Ovary (tissue), 9 donors: ENCODE measurements around the gene CTNNA3. TPM values are rescaled to one million over a fixed set of nuclear protein-coding genes. Genes with fewer than 3 reads are reported as not detected.

ENCODE experiments used
- DNase-seq, 5 donors: peaks; one replicate each; pipeline ENCODE4 v3.0.0-alpha.2; 2019 to 2020
- H3K27ac ChIP-seq, 2 donors: fragments of 200-600 bp; one replicate each; pipeline versions ENCODE4 v1.5.1 to v1.8.0; 2019 to 2022
- H3K27me3 ChIP-seq: fragments of 200-600 bp; one replicate; pipeline ENCODE4 v1.8.0; 2022
- H3K36me3 ChIP-seq: fragments of 200-600 bp; sonication (generic); one replicate; pipeline ENCODE4 v1.5.1; 2019
- H3K4me1 ChIP-seq: one replicate; pipeline ENCODE4 v1.8.1; 2013; ENCODE audit warnings: mild to moderate bottlenecking, moderate library complexity; ENCODE audit not compliant: insufficient read depth
- H3K4me3 ChIP-seq: fragments of 200-600 bp; sonication (generic); one replicate; pipeline ENCODE4 v1.5.1; 2017
- H3K9me3 ChIP-seq, 2 donors: fragments of 200-600 bp in 1 of 2; sonication (generic) in 1 of 2; one replicate each; pipeline versions ENCODE4 v1.5.1 to v1.8.1; 2013 to 2019; ENCODE audit warnings: mild to moderate bottlenecking in 1 of 2, moderate library complexity in 1 of 2
- CTCF ChIP-seq, 3 donors: fragments of 450-650 bp in 2 of 3; fragments of 200-600 bp in 1 of 3; IDR thresholded peaks; one replicate each; pipeline versions ENCODE4 v1.5.1 to v1.8.0; 2016 to 2022; ENCODE audit warnings: antibody characterized with exemption in 3 of 3, mild to moderate bottlenecking in 1 of 3
- EP300 ChIP-seq: sonication (generic); formaldehyde crosslinking; IDR thresholded peaks from one replicate; pipeline ENCODE4 v1.6.1; 2017; ENCODE audit warnings: antibody characterized with exemption
- POLR2A ChIP-seq: fragments of 450-650 bp; IDR thresholded peaks from one replicate; pipeline ENCODE4 v1.6.1; 2017; ENCODE audit warnings: antibody characterized with exemption, mild to moderate bottlenecking, moderate library complexity
- WGBS, 3 donors: extraction: QIAGEN DNeasy Blood & Tissue Kit in 1 of 3; methylation state at CpG; one replicate each; pipeline versions ENCODE4 v1.1.5 to v1.1.7; 2013 to 2017; 5-methylcytosine and 5-hydroxymethylcytosine counted together
- intact Hi-C, 4 donors: fragments of 100-400 bp; cut with DNase I; formaldehyde crosslinking; loops; one replicate each; pipeline versions ENCODE4 v1.11.0 to v1.15.1; 2022 to 2023
- polyA plus RNA-seq, 2 donors: library from polyadenylated mRNA; stranded (reverse); fragments of 200-250 nt in 1 of 2; fragments of 350-450 nt in 1 of 2; fragmentation: Illumina TruSeq in 1 of 2; extraction: RNeasy Lipid Tissue Mini Kit (QIAGEN cat#74804) in 1 of 2; gene quantifications; one replicate each; pipeline ENCODE4 v1.2.3, GENCODE V29; 2013 to 2014
- total RNA-seq, 7 donors: library from RNA; depleted of rRNA in 2 of 7; stranded (reverse); fragments of >200 nt in 2 of 7; fragmentation: NEBNext Ultra II Directional in 3 of 7; extraction: Animal tissue kit (Norgen Biotek cat#: 25700) in 3 of 7; gene quantifications; one replicate each; pipeline versions ENCODE4 v1.1.0 to v1.2.4, GENCODE V29; 2016 to 2023
- donor health status: DM: no; HTN: no; CAD: no; lungs with moderate emphysema.
- donor health status: DM: no; HTN: no; CAD: no.
- donor health status: Bipolar disorder and iron deficiency.
- donor health status: DM: yes; HTN: yes; CAD: no.
- donor health status: DM: no; HTN: no; CAD: no.
- donor health status: DM: yes; HTN: yes; CAD: no.

Gene CTNNA3
- total and polyA plus RNA-seq, 9 donors = 1.9 to 9.7 (median 4.0) TPM

GRCh38 chr10:66041771-66042170 is 1654.2 kb downstream of the CTNNA3 start:
- WGBS, 3 donors = 89 to 93% (median 93%) methylated on average over 3 of the region's 3 CpGs

GRCh38 chr10:66038623-66039022 is 1657.4 kb downstream of the CTNNA3 start:
- Histone ChIP-seq H3K36me3 (no peaks in the 10 kb centered on the region), H3K27ac (no peak overlapping the region), H3K9me3 (no peaks in the 10 kb centered on the region), H3K4me3 (no peak overlapping the region), H3K27me3 (no peaks in the 10 kb centered on the region), H3K4me1 (no peaks in the 10 kb centered on the region)
- WGBS, 3 donors = 76 to 90% (median 79%) methylated on average over 1 of the region's 1 CpG
- intact Hi-C loops = no loop called here
- TF ChIP-seq CTCF (IDR thresholded peaks at IDR 0.05) (no peak), POLR2A (no peak), EP300 (no peak)
- DNase-seq = no peak

More at GRCh38 chr10:66041771-66042170, 1654.2 kb downstream of the CTNNA3 start:
- H3K27ac ChIP-seq = no peak overlapping the region
- H3K9me3 ChIP-seq = no peaks in the 10 kb centered on the region
- H3K27me3 ChIP-seq = no peaks in the 10 kb centered on the region
- intact Hi-C loops = no loop called here
- TF ChIP-seq CTCF (IDR thresholded peaks at IDR 0.05) (no peak), POLR2A (no peak), EP300 (no peak)
- H3K4me3 ChIP-seq = no peak overlapping the region
- no peak for DNase-seq
- no peaks in the 10 kb centered on the region for H3K36me3 ChIP-seq
- H3K4me1 ChIP-seq = no peaks in the 10 kb centered on the region

- WGBS, 3 donors = 40 to 44% (median 44%) methylated on average over 2 of the region's 2 CpGs
- Histone ChIP-seq H3K27ac (no peak overlapping the region), H3K4me1 (no peaks in the 10 kb centered on the region), H3K36me3 (no peaks in the 10 kb centered on the region), H3K9me3 (no peaks in the 10 kb centered on the region), H3K27me3 (no peaks in the 10 kb centered on the region), H3K4me3 (no peak overlapping the region)
- DNase-seq = no peak
- intact Hi-C loops = no loop called here
- TF ChIP-seq EP300 = no peak
- no peak for TF ChIP-seq CTCF (IDR thresholded peaks at IDR 0.05)
- TF ChIP-seq POLR2A = no peak
Observed at GRCh38 chr10:66026321-66026720, 1669.7 kb downstream of the CTNNA3 start.

GRCh38 chr10:66025186-66025585 is 1670.8 kb downstream of the CTNNA3 start:
- intact Hi-C loops = no loop called here
- H3K4me1 ChIP-seq = no peaks in the 10 kb centered on the region
- H3K9me3 ChIP-seq = no peaks in the 10 kb centered on the region
- DNase-seq = no peak
- no peak overlapping the region for H3K27ac ChIP-seq
- no peak overlapping the region for H3K4me3 ChIP-seq
- H3K27me3 ChIP-seq = no peaks in the 10 kb centered on the region
- no peak for TF ChIP-seq EP300
- no peak for TF ChIP-seq POLR2A
- TF ChIP-seq CTCF (IDR thresholded peaks at IDR 0.05) = no peak
- no peaks in the 10 kb centered on the region for H3K36me3 ChIP-seq

GRCh38 chr10:66021423-66021822 is 1674.6 kb downstream of the CTNNA3 start:
- no peak for TF ChIP-seq CTCF (IDR thresholded peaks at IDR 0.05)
- no peak for TF ChIP-seq EP300
- no peak for TF ChIP-seq POLR2A
- 40 to 45% (median 42%) methylated on average over 2 of the region's 2 CpGs for WGBS, 3 donors
- no peaks in the 10 kb centered on the region for H3K36me3 ChIP-seq
- intact Hi-C loops = no loop called here
- H3K4me3 ChIP-seq = no peak overlapping the region
- no peaks in the 10 kb centered on the region for H3K27me3 ChIP-seq
- no peak for DNase-seq
- H3K9me3 ChIP-seq = no peaks in the 10 kb centered on the region
- no peak overlapping the region for H3K27ac ChIP-seq
- H3K4me1 ChIP-seq = no peaks in the 10 kb centered on the region
